ENCODE data around the gene PTPN21. TPM values are rescaled to one million over a fixed set of nuclear protein-coding genes. Genes with fewer than 3 reads are reported as not detected.

Gene PTPN21
- polyA plus RNA-seq, 10 donors = 37.8 to 70.6 (median 54.6) TPM

DNA sequence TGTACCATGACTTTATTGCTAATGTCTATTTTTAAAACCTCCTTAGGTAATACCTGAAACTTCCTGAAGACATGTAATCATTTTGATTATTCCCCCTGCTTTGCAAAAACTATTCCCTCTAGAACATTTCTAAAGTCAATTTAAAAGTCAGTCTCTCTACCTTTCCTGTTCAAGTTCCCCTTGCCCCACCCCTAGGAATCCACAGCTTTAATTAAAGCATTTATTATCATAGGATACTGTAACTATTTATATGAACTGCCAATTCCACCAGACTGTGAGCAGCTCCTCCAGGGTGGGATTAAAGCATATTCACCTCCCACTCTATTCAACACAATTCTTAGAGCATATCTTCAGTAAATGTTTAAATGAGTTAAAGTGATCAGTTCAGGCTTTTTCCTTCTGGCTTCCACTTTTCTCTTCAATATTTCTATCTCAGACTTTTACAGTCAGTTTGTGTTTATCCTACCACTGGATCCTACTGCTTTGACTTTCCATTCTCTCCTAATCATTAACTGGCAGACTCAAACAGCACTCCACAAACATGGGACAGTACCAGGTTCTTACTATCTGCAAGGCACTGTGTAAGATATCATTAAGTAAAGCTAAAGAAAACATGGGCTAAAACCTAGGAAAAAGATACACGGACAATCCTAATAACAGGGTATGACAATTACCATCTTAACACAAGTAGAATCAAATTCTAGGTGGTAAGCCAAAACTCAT lies 39.1 kb downstream of the PTPN21 start:
- DNase-seq = no peak

DNA sequence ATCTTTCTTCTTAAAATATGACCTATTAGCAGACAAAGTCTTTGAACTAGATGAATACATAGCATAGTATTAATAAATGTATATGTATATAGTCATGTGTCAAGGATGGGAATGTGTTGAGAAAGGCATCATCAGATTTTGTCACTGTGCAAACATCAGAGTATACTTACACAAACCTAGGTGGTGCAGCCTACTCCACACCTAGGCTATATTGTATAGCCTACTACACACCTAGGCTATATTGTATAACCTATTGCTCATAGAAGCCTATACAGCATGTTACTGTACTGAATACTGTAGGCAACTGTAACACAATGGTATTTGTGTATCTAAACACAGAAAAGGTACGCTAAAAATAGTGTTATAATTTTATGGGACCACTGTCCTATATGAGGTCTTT lies 47.6 kb downstream of the PTPN21 start:
- no peak for DNase-seq

DNA sequence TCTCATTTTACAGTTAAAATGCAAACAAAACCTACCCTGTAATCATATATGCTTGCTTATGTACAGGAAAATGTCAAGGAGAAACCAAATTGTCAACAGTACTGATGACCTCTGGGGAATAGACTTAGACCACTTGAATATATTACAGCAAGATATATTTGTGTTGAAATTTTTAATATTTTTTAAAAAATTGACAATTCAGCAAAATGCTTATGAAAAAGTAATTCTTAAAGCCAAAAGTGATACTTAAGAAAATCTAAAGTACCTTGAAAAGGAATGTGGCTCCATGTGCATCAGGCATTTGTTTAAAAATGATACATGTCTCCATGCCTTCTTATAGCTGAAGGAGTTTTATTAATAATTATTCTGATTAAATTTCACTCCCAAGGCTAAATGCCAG lies 49.2 kb downstream of the PTPN21 start:
- no peak for DNase-seq

DNA sequence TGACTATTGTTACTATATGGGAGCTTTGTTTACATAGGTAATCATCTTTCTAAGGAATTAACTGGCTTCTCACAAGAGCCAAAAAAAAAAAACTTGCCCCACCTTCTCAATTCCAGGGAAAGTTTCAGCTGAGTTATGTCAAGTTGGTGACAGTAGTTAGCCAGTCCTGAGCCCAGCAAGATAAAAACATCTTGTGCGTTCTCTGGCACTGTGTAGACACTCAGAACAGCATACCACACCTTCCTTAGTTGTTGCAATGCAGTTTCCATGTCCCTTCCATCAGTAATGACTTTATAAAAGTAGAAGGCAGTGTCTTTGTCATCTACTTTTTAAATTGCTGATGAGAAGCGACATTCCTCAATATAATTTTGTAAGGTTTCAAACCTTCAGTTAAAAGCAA lies 50.2 kb downstream of the PTPN21 start:
- DNase-seq = no peak

DNA sequence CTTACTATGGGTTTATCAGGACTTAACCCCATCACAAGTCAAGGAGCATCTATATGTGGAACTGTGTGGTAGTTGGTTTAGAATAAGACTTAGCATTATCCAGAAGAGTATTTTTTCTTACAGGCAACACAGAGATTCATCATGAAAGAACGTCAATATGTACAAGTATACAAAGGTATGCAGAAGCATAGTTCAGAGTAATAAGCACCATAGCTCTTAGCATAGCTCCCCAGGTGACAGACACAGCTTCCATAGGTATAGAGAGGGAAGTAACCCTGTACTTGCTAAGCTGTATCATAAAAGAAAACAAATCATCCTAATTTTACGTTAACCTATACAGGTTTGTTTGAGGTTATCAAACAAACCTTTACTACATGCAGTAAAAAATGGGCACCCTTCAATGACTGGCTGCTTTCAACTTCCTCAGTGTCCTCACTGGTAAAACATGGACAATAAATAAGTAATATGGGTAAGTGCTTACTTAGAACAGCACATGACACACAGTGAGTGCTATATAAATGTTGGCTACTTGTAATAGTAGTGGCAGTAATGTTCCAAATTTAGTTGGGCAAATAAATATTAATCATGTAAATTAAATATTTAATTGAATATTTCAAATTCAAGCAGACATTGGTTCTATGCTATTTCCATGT lies 50.9 kb downstream of the PTPN21 start:
- no peak for DNase-seq

DNA sequence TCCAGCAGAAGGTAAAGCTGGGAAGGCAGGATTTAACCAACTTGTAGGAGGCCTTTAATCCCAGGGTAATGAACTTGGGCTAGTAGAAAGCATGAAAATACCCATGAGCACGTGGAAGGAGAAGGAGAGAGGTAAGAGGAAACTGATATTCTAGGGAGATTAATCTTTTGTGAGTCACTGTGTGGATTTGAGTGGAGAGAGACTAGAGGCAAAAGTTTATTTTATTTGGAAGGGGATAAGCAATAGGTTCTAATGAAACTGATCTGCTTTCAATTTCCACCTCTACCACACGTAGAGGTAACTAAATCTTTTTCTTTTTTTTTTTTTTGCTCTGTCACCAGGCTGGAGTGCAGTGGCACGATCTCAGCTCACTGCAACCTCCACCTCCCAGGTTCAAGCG lies 52.1 kb downstream of the PTPN21 start:
- DNase-seq = no peak

DNA sequence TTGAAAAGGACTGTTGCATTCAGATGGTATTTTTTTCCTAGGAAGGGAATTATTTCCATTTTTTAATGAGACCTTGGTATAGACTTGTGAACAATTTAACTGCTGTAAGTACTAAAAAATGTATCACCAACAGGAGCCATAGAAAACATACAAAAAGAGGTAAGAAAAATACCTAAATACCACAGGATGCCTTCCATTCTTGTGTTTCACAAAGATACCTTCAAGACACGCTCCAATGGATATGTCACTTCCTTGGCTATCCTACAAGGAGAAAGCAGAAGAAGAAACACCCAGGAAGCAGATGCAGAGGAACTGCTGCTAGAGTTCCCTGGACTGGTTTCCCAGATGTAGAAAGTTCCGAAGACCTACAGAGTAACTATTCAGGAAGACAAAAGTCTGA lies 54.2 kb downstream of the PTPN21 start:
- DNase-seq = no peak

DNA sequence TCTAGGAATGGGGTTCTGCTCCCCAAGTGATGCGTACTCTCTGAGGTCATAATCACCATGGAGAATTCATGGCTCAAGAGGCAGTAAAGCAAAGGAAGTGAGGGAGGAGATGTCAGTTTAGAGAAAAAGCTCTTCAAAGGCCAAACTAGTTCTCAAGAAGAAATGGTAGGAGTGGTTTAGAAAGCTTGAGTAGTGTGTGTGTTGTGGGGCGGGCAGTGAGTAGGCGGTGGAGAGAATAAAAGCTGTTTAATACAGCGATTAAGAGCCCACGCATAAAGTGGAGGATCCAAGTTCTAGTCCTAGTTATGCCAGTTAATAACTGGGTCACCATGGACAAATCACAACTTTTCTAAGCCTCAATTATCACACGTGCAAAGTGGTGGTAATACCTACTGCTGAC lies 55.6 kb downstream of the PTPN21 start:
- no peak for DNase-seq

- no peak for DNase-seq
Observed at GRCh38 chr14:88496414-88496813, 58.4 kb downstream of the PTPN21 start.

GRCh38 chr14:88493392-88494185 lies 61.2 kb downstream of the PTPN21 start:
- DNase-seq = no peak

GRCh38 chr14:88492272-88493089 lies 62.3 kb downstream of the PTPN21 start:
- peak; percentile 54 to 79 (median 75) for DNase-seq

- DNase-seq = no peak
Observed at GRCh38 chr14:88490168-88490567, 64.6 kb downstream of the PTPN21 start.

DNA sequence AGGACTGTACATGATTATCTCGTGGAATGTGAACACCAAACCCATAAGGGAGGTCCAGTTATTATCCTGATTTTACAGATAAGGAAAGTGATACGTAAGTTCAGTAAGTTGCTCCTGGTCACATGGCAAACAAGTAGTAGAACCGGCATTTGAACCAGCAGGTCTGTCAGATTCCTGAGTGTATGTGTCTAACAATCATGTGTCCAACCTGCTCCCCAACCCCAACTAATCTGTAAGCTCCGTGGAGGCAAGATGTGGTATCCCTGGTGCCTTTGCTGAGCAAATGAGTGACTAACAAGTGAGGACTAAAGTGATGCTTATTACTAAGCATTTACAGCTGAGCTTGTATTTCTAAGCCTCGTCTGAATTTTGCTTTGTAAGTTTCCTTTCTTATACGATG lies 65.9 kb downstream of the PTPN21 start:
- no peak for DNase-seq

GRCh38 chr14:88488081-88488480 lies 66.7 kb downstream of the PTPN21 start:
- no peak for DNase-seq

- DNase-seq = no peak
Observed at GRCh38 chr14:88482524-88482923, 72.3 kb downstream of the PTPN21 start.

GRCh38 chr14:88481794-88482193 lies 73.0 kb downstream of the PTPN21 start:
- DNase-seq = no peak

- DNase-seq = no peak
Observed at GRCh38 chr14:88481059-88481458, 73.7 kb downstream of the PTPN21 start.

GRCh38 chr14:88479574-88479987 lies 75.2 kb downstream of the PTPN21 start:
- DNase-seq = no peak

DNA sequence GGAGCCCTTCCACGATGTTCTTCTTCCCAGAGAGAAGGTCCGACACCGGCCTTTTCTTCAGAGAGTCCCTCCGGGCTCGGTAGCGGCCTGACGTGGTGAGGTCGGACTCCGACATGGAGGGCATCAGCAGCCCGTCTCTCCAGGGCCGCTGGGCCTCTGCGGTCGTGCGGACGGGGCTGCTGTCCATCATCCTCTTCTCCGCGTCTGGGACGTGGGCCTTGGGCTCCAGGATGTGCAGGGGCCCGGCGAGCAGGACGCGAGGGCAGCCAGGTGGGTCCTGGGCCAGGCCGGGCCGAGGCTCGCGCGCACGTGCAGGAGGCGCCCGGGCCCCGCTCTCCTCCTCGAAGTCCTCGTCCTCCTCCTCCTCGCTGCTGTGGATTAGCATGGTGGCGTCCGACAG lies 75.9 kb downstream of the PTPN21 start:
- DNase-seq = no peak

DNA sequence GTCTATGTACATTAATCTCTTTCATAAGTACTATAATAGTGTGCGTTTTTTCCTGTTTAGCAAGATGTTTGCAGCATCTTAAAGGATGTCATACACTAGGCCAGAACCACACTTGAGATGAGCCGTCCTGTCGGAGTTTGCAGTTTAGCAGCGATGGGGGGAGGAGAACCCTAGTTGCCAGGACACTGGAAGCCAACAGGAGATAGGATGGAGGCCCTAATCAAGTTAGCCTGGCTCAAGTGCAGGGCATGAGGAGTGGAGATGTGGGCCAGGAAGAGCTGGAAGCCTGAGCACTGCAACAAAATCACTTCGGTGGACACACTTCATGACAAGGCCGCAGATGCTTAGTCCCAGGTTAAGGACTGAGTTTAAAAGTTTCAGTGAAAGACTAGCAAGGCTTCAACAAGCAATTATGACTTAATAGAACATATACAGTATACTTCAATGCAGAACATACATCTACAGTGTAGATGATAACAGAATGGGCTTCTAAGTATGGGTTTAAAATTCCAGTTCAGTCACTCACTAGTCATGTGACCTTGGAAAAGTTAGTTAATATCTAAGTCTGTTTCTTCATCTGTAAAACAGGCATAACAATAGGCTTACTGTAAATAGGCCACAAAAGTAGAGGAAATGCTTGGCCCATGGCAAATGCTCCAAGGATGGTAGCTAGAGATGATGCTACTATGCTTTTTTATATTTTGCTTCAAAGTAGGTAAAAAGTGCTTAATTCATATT lies 77.1 kb downstream of the PTPN21 start:
- DNase-seq = no peak

- no peak for DNase-seq
Observed at GRCh38 chr14:88476825-88477224, 78.0 kb downstream of the PTPN21 start.

Measured in muscle of back (tissue), 11 donors.